VCaP (cell line): ENCODE data around the gene CNOT1.

Experiments
- H3K27ac ChIP-seq: fragments of 450-650 bp; 2 replicates; pipeline ENCODE4 v1.5.1; 2017
- TF ChIP-seq, protein P1 (sequence below): fragments of 450-650 bp; conservative IDR thresholded peaks from 2 replicates; pipeline ENCODE4 v1.5.1; 2017; ENCODE audit warnings: mild to moderate bottlenecking, moderate library complexity

CNOT1 gene

DNA sequence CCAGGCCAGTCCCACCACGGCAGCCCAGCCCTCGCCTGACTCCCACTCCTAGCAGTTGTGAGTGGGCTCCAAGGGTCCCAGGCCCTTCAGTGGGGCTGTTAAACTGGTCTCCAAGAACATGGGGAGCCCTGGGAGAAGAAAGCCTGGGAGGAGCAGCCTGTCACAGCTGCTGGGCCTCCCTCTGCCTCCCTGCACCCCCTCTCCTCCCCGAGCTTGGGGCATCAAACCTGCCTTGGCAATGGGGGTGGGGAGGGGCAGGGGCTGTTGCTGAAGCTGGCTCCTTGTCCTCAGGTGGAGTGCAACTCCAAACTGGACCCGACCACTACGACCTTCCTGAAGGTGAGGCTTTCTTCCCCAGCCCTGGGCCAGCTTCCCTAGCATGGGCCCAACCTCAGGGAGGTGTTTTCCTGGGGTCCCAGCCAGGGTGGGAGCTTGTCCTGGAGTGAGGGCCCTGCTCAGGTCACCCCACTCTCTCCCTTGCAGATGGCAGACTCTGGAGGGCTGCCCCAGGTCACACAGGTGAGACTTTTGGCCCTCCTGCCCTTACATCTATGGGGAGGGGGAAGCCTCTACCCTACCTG, 120.9 kb downstream of the CNOT1 start:
- no peak overlapping the region for H3K27ac ChIP-seq
- TF ChIP-seq, protein P1, sequence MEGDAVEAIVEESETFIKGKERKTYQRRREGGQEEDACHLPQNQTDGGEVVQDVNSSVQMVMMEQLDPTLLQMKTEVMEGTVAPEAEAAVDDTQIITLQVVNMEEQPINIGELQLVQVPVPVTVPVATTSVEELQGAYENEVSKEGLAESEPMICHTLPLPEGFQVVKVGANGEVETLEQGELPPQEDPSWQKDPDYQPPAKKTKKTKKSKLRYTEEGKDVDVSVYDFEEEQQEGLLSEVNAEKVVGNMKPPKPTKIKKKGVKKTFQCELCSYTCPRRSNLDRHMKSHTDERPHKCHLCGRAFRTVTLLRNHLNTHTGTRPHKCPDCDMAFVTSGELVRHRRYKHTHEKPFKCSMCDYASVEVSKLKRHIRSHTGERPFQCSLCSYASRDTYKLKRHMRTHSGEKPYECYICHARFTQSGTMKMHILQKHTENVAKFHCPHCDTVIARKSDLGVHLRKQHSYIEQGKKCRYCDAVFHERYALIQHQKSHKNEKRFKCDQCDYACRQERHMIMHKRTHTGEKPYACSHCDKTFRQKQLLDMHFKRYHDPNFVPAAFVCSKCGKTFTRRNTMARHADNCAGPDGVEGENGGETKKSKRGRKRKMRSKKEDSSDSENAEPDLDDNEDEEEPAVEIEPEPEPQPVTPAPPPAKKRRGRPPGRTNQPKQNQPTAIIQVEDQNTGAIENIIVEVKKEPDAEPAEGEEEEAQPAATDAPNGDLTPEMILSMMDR, result no peak

DNA sequence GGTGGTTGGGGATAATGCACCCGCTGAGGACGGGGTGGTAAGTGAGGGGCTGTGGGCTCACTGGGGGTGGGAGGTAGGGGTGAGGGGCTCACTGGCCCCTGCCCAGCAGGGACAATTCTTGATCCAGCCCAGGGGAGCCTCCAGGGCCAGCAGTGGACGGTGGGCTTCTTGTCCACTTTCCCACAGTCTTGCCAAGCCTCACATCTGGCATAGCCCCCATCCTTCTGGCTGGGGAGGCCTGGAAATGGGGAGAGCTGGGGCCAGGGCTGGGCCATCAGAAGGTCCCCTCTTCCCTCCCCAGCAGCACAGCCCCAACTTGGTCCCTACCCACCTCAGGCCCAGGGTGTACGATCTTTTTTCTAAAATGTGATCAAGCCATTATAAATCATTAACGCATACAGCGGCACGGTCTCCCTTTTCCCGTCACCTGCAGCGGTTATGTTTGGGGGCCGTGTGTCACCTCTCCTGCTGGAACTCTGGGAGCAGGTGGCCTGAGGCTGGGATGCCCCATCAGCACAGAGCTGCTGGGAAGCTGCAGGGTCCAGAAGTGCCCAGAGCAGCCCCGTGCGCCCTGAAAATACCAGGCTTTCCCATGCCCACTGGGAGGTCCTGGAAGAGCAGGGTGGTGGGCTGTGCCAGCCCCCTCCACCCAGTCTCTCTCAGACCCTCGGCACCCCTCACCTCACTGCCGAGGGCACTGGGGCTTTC, 121.5 kb downstream of the CNOT1 start:
- no peak overlapping the region for H3K27ac ChIP-seq
- TF ChIP-seq, protein P1, result no peak

- TF ChIP-seq, protein P1, result no peak
- no peak overlapping the region for H3K27ac ChIP-seq
These were observed 122.2 kb downstream of the CNOT1 start for GRCh38 chr16:58507195-58507962.

DNA sequence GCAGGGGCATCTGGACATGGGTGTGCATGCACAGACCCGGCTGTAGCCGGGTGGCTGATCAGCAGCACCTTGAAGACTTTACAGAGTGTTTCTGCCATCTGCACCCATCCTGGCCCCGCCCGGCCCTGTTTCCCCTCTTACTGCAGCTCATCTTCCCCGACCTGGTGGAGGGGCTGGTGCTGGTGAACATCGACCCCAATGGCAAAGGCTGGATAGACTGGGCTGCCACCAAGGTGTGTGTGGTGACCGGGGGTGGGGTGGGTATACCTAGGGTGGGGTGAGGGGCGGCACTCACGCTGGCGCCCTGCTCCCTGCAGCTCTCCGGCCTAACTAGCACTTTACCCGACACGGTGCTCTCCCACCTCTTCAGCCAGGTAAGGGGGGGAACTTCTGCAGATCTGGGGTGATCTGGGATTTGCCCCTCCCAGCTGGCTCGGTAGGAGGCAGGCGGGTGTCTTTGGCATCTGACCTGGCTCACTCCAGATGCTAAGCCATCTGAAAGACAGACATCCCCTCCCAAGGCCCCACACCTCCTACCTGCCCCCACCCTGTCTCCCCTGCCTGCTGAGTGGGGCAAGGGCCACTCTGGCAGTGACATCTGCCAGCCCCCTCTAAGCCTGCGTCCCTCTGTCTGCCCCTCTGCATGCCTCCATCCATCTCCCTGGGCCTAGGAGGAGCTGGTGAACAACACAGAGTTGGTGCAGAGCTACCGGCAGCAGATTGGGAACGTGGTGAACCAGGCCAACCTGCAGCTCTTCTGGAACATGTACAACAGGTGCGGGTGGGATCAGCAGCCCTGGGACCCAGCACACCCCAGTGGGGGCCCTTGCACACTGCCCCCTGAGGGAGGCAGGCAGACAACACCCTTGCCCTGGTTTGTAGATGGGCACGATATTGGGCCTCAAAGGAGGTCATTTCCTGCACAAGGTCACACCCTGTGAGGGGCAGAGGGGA, 123.1 kb downstream of the CNOT1 start:
- TF ChIP-seq, protein P1, result no peak

GRCh38 chr16:58503863-58504688, 125.5 kb downstream of the CNOT1 start:
- TF ChIP-seq, protein P1, result no peak

More for the DNA sequence above, 123.1 kb downstream of the CNOT1 start:
- H3K27ac ChIP-seq, result no peak overlapping the region

DNA sequence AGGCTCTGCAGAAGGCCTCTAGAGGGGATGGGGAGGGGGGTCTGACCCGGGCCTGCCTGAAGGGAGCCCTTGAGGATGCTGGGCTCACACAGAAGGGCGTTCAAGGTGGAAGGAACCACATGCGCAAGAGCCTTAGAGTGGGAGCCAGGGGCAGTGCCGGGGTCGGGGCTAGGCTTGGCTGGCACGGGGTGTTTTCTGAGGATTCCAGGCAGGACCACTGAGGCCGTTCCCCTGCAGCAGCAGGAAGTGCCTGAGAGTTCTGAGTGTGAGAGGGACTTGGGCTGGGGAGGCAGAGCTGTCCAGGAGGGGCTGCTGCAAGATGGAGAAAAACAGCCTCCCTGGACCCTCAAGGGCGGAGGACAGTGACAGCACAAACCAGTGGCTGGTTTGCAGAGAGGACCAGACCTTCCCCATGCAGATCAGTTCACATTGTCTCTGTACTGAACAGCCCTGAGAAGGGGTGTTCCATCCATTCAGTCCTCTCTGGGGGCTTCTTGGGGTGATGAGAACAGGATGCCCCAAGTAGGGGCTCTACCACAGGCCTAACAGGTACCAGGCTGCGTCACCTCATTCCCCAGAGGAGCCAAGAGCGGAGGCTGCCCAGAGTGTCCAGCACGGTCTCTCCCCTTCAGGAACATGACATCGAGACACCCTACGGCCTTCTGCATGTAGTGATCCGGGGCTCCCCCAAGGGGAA, 126.3 kb downstream of the CNOT1 start:
- H3K27ac ChIP-seq, result no peak overlapping the region
- TF ChIP-seq, protein P1, result no peak

More at GRCh38 chr16:58503863-58504688, 125.5 kb downstream of the CNOT1 start:
- H3K27ac ChIP-seq, result no peak overlapping the region
